Progenitor cell of endocrine pancreas (in vitro differentiated cells): ENCODE data around the gene MYPN. TPM values are rescaled to one million over a fixed set of nuclear protein-coding genes. Genes with fewer than 3 reads are reported as not detected.

ENCODE experiments used
- DNase-seq: peaks from one replicate; pipeline ENCODE4 v3.0.0; 2021; ENCODE audit warnings: low spot score; ENCODE audit not compliant: unreplicated experiment
- H3K27ac Mint-ChIP-seq: 2 replicates; pipeline ENCODE4 v1.8.0; 2021; ENCODE audit warnings: mild to moderate bottlenecking, moderate library complexity, mixed read lengths
- H3K27me3 Mint-ChIP-seq: 2 replicates; pipeline ENCODE4 v1.8.0; 2021; ENCODE audit warnings: mixed read lengths
- H3K36me3 Mint-ChIP-seq: 2 replicates; pipeline ENCODE4 v1.8.0; 2022; ENCODE audit warnings: mixed read lengths; ENCODE audit not compliant: insufficient read depth
- H3K4me1 Mint-ChIP-seq: 2 replicates; pipeline ENCODE4 v1.8.0; 2021; ENCODE audit warnings: low read depth, mixed read lengths
- H3K4me3 Mint-ChIP-seq: 2 replicates; pipeline ENCODE4 v1.8.0; 2021; ENCODE audit warnings: low read depth, mild to moderate bottlenecking, moderate library complexity, mixed read lengths
- H3K9me3 Mint-ChIP-seq: 2 replicates; pipeline ENCODE4 v1.8.0; 2021; ENCODE audit warnings: low read depth, mixed read lengths
- CTCF ChIP-seq: fragments of 200-600 bp; sonication (generic); IDR thresholded peaks from one replicate; pipeline ENCODE4 v1.5.0; 2021; ENCODE audit warnings: antibody characterized with exemption, mild to moderate bottlenecking; ENCODE audit not compliant: unreplicated experiment
- total RNA-seq: library from RNA; stranded (reverse); gene quantifications from 2 replicates; pipeline ENCODE4 v1.2.1, GENCODE V29; 2021

The MYPN gene
- total RNA-seq, 1 donor from 2014 or later = 0.05 TPM

- no peaks in the 10 kb centered on the region for H3K9me3 Mint-ChIP-seq
- no peak overlapping the region for H3K27ac Mint-ChIP-seq
- no peaks in the 10 kb centered on the region for H3K36me3 Mint-ChIP-seq
- no peak for TF ChIP-seq CTCF
- no peak overlapping the region for H3K4me3 Mint-ChIP-seq
- no peaks in the 10 kb centered on the region for H3K4me1 Mint-ChIP-seq
- H3K27me3 Mint-ChIP-seq = no peaks in the 10 kb centered on the region
- no peak for DNase-seq
Observed at GRCh38 chr10:68176797-68177196, 67.5 kb downstream of the MYPN start.

GRCh38 chr10:68178592-68178991, 69.3 kb downstream of the MYPN start:
- H3K9me3 Mint-ChIP-seq = no peaks in the 10 kb centered on the region
- H3K27me3 Mint-ChIP-seq = no peaks in the 10 kb centered on the region
- no peak for DNase-seq
- no peak overlapping the region for H3K4me3 Mint-ChIP-seq
- no peaks in the 10 kb centered on the region for H3K36me3 Mint-ChIP-seq
- no peak overlapping the region for H3K27ac Mint-ChIP-seq
- TF ChIP-seq CTCF = no peak
- H3K4me1 Mint-ChIP-seq = no peaks in the 10 kb centered on the region

GRCh38 chr10:68179016-68179415, 69.7 kb downstream of the MYPN start:
- Mint-ChIP-seq H3K4me1 (no peaks in the 10 kb centered on the region), H3K27ac (no peak overlapping the region), H3K36me3 (no peaks in the 10 kb centered on the region), H3K9me3 (no peaks in the 10 kb centered on the region), H3K4me3 (no peak overlapping the region), H3K27me3 (no peaks in the 10 kb centered on the region)
- TF ChIP-seq CTCF = no peak
- no peak for DNase-seq

- no peak for TF ChIP-seq CTCF
- H3K27me3 Mint-ChIP-seq = no peaks in the 10 kb centered on the region
- DNase-seq = no peak
- H3K4me1 Mint-ChIP-seq = no peaks in the 10 kb centered on the region
- H3K9me3 Mint-ChIP-seq = no peaks in the 10 kb centered on the region
- H3K36me3 Mint-ChIP-seq = no peaks in the 10 kb centered on the region
- H3K4me3 Mint-ChIP-seq = no peak overlapping the region
- H3K27ac Mint-ChIP-seq = no peak overlapping the region
Observed at GRCh38 chr10:68180490-68180889, 71.2 kb downstream of the MYPN start.

- no peak for DNase-seq
- TF ChIP-seq CTCF = no peak
- H3K4me3 Mint-ChIP-seq = no peak overlapping the region
- H3K36me3 Mint-ChIP-seq = no peaks in the 10 kb centered on the region
- H3K9me3 Mint-ChIP-seq = no peaks in the 10 kb centered on the region
- H3K4me1 Mint-ChIP-seq = no peaks in the 10 kb centered on the region
- no peak overlapping the region for H3K27ac Mint-ChIP-seq
- H3K27me3 Mint-ChIP-seq = peaks cover 4% of the 10 kb centered on the region
Observed at GRCh38 chr10:68184546-68184945, 75.3 kb downstream of the MYPN start.

GRCh38 chr10:68185085-68185484, 75.8 kb downstream of the MYPN start:
- peaks cover 4% of the 10 kb centered on the region for H3K27me3 Mint-ChIP-seq
- H3K4me3 Mint-ChIP-seq = no peak overlapping the region
- no peak for DNase-seq
- H3K4me1 Mint-ChIP-seq = no peaks in the 10 kb centered on the region
- H3K27ac Mint-ChIP-seq = no peak overlapping the region
- H3K36me3 Mint-ChIP-seq = no peaks in the 10 kb centered on the region
- no peak for TF ChIP-seq CTCF
- no peaks in the 10 kb centered on the region for H3K9me3 Mint-ChIP-seq
